Keratinocyte (primary cell): ENCODE measurements around the gene ARSI. TPM values are rescaled to one million over a fixed set of nuclear protein-coding genes. Genes with fewer than 3 reads are reported as not detected.

ENCODE experiments used
- DNase-seq: peaks from one replicate; pipeline ENCODE4 v3.0.0-alpha.2; 2011; ENCODE audit warnings: low read depth, missing footprints, low spot score
- FAIRE-seq: peaks from 2 replicates; lab custom pipeline; 2011; peaks lifted over from hg19 to GRCh38; lab: Jason Lieb, UNC
- H2AFZ ChIP-seq: 2 replicates; pipeline ENCODE4 v1.6.0; 2012; ENCODE audit warnings: low read length, control low read depth, inconsistent platforms; ENCODE audit not compliant: control insufficient read depth
- H3K27ac ChIP-seq: 2 replicates; pipeline ENCODE4 v1.5.1; 2011; ENCODE audit warnings: low read length; ENCODE audit not compliant: control insufficient read depth, insufficient read depth
- H3K27me3 ChIP-seq: 3 replicates; pipeline ENCODE4 v1.6.0; 2011; ENCODE audit warnings: low read length; ENCODE audit not compliant: control insufficient read depth, insufficient read depth; ENCODE audit errors: extremely low read depth
- H3K36me3 ChIP-seq, 2 experiments: 2 replicates in 1 of 2; 3 replicates in 1 of 2; pipeline ENCODE4 v1.5.1; 2011; ENCODE audit warnings: low read length in 2 of 2, mild to moderate bottlenecking in 1 of 2; ENCODE audit not compliant: control insufficient read depth in 2 of 2, insufficient read depth in 2 of 2; ENCODE audit errors: extremely low read depth in 1 of 2
- H3K4me1 ChIP-seq: 3 replicates; pipeline ENCODE4 v1.5.1; 2011; ENCODE audit warnings: low read length; ENCODE audit not compliant: control insufficient read depth, insufficient read depth; ENCODE audit errors: extremely low read depth
- H3K4me2 ChIP-seq: 3 replicates; pipeline ENCODE4 v1.6.0; 2011; ENCODE audit warnings: low read depth, low read length; ENCODE audit not compliant: control insufficient read depth, insufficient read depth; ENCODE audit errors: extremely low read depth
- H3K4me3 ChIP-seq, 3 experiments: fragments of 200-600 bp in 1 of 3; sonication (generic) in 1 of 3; 2 replicates in 2 of 3; 3 replicates in 1 of 3; pipeline ENCODE4 v1.5.1; 2011 to 2016; ENCODE audit warnings: low read length in 3 of 3, mild to moderate bottlenecking in 3 of 3, control low read depth in 2 of 3, inconsistent platforms in 1 of 3, low read depth in 1 of 3, mixed read lengths in 1 of 3, mixed run types in 1 of 3, moderate library complexity in 1 of 3; ENCODE audit not compliant: control insufficient read depth in 2 of 3, insufficient read depth in 2 of 3; ENCODE audit errors: extremely low read depth in 1 of 3
- H3K79me2 ChIP-seq: 2 replicates; pipeline ENCODE4 v1.6.0; 2012; ENCODE audit warnings: low read length; ENCODE audit not compliant: control insufficient read depth, insufficient read depth
- H3K9ac ChIP-seq: 3 replicates; pipeline ENCODE4 v1.6.0; 2011; ENCODE audit warnings: low read length; ENCODE audit not compliant: control insufficient read depth, insufficient read depth; ENCODE audit errors: extremely low read depth
- H3K9me1 ChIP-seq: 3 replicates; pipeline ENCODE4 v1.6.0; 2011; ENCODE audit warnings: low read length; ENCODE audit not compliant: control insufficient read depth, insufficient read depth; ENCODE audit errors: extremely low read depth
- H3K9me3 ChIP-seq: 2 replicates; pipeline ENCODE4 v1.5.1; 2012; ENCODE audit warnings: low read depth, low read length; ENCODE audit not compliant: control insufficient read depth
- H4K20me1 ChIP-seq: 3 replicates; pipeline ENCODE4 v1.6.0; 2011; ENCODE audit warnings: low read length; ENCODE audit not compliant: control insufficient read depth, insufficient read depth; ENCODE audit errors: extremely low read depth
- CTCF ChIP-seq, 3 experiments: IDR thresholded peaks in 1 of 3; conservative IDR thresholded peaks in 1 of 3; optimal IDR thresholded peaks in 1 of 3; 2 replicates in 2 of 3; 3 replicates in 1 of 3; pipeline versions ENCODE3 to v1.5.1; 2011; ENCODE audit warnings: low read length in 3 of 3, mild to moderate bottlenecking in 3 of 3, moderate library complexity in 2 of 3, control low read depth in 1 of 3, inconsistent platforms in 1 of 3; ENCODE audit not compliant: insufficient read depth in 2 of 3; ENCODE audit errors: extremely low read depth in 1 of 3
- EZH2 ChIP-seq: IDR thresholded peaks from one replicate; pipeline ENCODE4 v1.6.1; 2012; ENCODE audit warnings: inconsistent platforms, mild to moderate bottlenecking, low read length, moderate library complexity
- dilution Hi-C: fragments of 300-500 bp; cut with MboI; formaldehyde crosslinking; loops from one replicate; pipeline ENCODE4 v1.7.0; 2020; ENCODE audit warnings: low sequenced_read_pairs; ENCODE audit not compliant: extremely low pct_ligation_motif_present
- polyA plus RNA-seq, 5 experiments: library from polyadenylated mRNA; depleted of rRNA in 3 of 5; stranded (reverse) in 3 of 5; stranded (forward) in 1 of 5; unstranded in 1 of 5; fragments of >200 nt; gene quantifications; 1 replicate in 1 of 5; 2 replicates in 3 of 5; 3 replicates in 1 of 5; pipeline versions ENCODE4 v1.2.1 to v1.2.3, GENCODE V29; 2011 to 2012; ENCODE audit warnings: missing spikeins in 2 of 5, low read depth in 1 of 5, low replicate concordance in 1 of 5

The ARSI gene
- polyA plus RNA-seq, 1 donor (not counting 4 experiments of a cell fraction or from before 2014, with no cell fraction given) = 1.7 TPM

- Histone ChIP-seq H3K4me3 (no peak overlapping the region), H3K9me1 (no peaks in the 10 kb centered on the region), H3K27me3 (no peaks in the 10 kb centered on the region), H2AFZ (no peak overlapping the region), H3K9ac (no peak overlapping the region), H4K20me1 (no peaks in the 10 kb centered on the region), H3K4me1 (no peaks in the 10 kb centered on the region), H3K9me3 (no peaks in the 10 kb centered on the region), H3K4me2 (no peak overlapping the region), H3K36me3 (no peaks in the 10 kb centered on the region), H3K27ac (no peak overlapping the region), H3K79me2 (no peaks in the 10 kb centered on the region)
- no peak for TF ChIP-seq EZH2
- TF ChIP-seq CTCF (optimal IDR thresholded peaks at IDR 0.05 in 1 of 3, IDR thresholded peaks at IDR 0.05 in 1 of 3, conservative IDR thresholded peaks at IDR 0.05 in 1 of 3; ENCODE audit: extremely low read depth in 1 of 3, insufficient read depth in 2 of 3, low read length in 3 of 3) = no peak
- dilution Hi-C loops = no loop called here
- no peak for FAIRE-seq
- no peak for DNase-seq
Observed at GRCh38 chr5:150335778-150336177, 33.1 kb upstream of the ARSI start.

- FAIRE-seq = no peak
- TF ChIP-seq EZH2 = no peak
- TF ChIP-seq CTCF (optimal IDR thresholded peaks at IDR 0.05 in 1 of 3, IDR thresholded peaks at IDR 0.05 in 1 of 3, conservative IDR thresholded peaks at IDR 0.05 in 1 of 3; ENCODE audit: extremely low read depth in 1 of 3, insufficient read depth in 2 of 3, low read length in 3 of 3) = no peak
- Histone ChIP-seq H3K4me1 (no peaks in the 10 kb centered on the region), H3K9me3 (no peaks in the 10 kb centered on the region), H4K20me1 (no peaks in the 10 kb centered on the region), H3K9ac (no peak overlapping the region), H3K79me2 (no peaks in the 10 kb centered on the region), H2AFZ (no peak overlapping the region), H3K4me2 (no peak overlapping the region), H3K36me3 (no peaks in the 10 kb centered on the region), H3K4me3 (no peak overlapping the region), H3K9me1 (no peaks in the 10 kb centered on the region), H3K27me3 (no peaks in the 10 kb centered on the region), H3K27ac (no peak overlapping the region)
- DNase-seq = no peak
- dilution Hi-C loops = no loop called here
Observed at GRCh38 chr5:150333400-150333799, 30.7 kb upstream of the ARSI start.
